SK-N-SH treated with all-trans-retinoic acid at 6 μM for 48 hours (cell line): ENCODE measurements around the gene USF2.

ENCODE experiments used
- ATAC-seq: fragments of 200-7000 bp; cut with Tn5 transposase; 3 replicates; pipeline ENCODE4 v1.9.1; 2020; ENCODE audit warnings: mild to moderate bottlenecking, moderate library complexity
- ARNTL ChIP-seq: fragments of 450-650 bp; formaldehyde crosslinking; IDR thresholded peaks from 2 replicates; pipeline ENCODE4 v1.5.0; 2020; ENCODE audit warnings: low read depth, mild to moderate bottlenecking, moderate library complexity, borderline replicate concordance
- CREB5 ChIP-seq: fragments of 250-450 bp; sonication (Bioruptor Pico); IDR thresholded peaks from 2 replicates; pipeline ENCODE4 v1.5.1; 2020; ENCODE audit warnings: low read depth, mild to moderate bottlenecking, moderate library complexity
- CSDC2 ChIP-seq: fragments of 250-450 bp; sonication (Bioruptor Pico); IDR thresholded peaks from 2 replicates; pipeline ENCODE4 v1.5.0; 2020; ENCODE audit warnings: mild to moderate bottlenecking, moderate library complexity
- CSRNP3 ChIP-seq: fragments of 250-450 bp; sonication (Bioruptor Pico); IDR thresholded peaks from 2 replicates; pipeline ENCODE4 v1.5.1; 2021; ENCODE audit warnings: mild to moderate bottlenecking, moderate library complexity
- ESRRG ChIP-seq: fragments of 250-450 bp; sonication (Bioruptor Pico); IDR thresholded peaks from 2 replicates; pipeline ENCODE4 v1.6.1; 2021; ENCODE audit warnings: mild to moderate bottlenecking
- GLIS3 ChIP-seq: fragments of 250-450 bp; sonication (Bioruptor Pico); IDR thresholded peaks from 2 replicates; pipeline ENCODE4 v1.5.0; 2020; ENCODE audit warnings: mild to moderate bottlenecking, moderate library complexity
- POU6F1 ChIP-seq: fragments of 250-450 bp; sonication (Bioruptor Pico); IDR thresholded peaks from 2 replicates; pipeline ENCODE4 v1.8.0; 2021; ENCODE audit warnings: low read depth, mild to moderate bottlenecking, moderate library complexity, borderline replicate concordance
- PPARA ChIP-seq: fragments of 250-450 bp; sonication (Bioruptor Pico); IDR thresholded peaks from 2 replicates; pipeline ENCODE4 v1.5.0; 2020; ENCODE audit warnings: mild to moderate bottlenecking, borderline replicate concordance
- RARB ChIP-seq: fragments of 250-450 bp; sonication (Bioruptor Pico); IDR thresholded peaks from 2 replicates; pipeline ENCODE4 v1.8.0; 2021; ENCODE audit warnings: mild to moderate bottlenecking, moderate library complexity
- SNAI2 ChIP-seq: fragments of 250-450 bp; sonication (Bioruptor Pico); IDR thresholded peaks from 2 replicates; pipeline ENCODE4 v1.5.0; 2020; ENCODE audit warnings: mild to moderate bottlenecking, moderate library complexity
- TCF4 ChIP-seq: fragments of 250-450 bp; sonication (Bioruptor Pico); IDR thresholded peaks from 2 replicates; pipeline ENCODE4 v1.8.0; 2021; ENCODE audit warnings: mild to moderate bottlenecking, moderate library complexity, borderline replicate concordance
- TSHZ2 ChIP-seq: fragments of 250-450 bp; sonication (Bioruptor Pico); IDR thresholded peaks from 2 replicates; pipeline ENCODE4 v1.5.0; 2020; ENCODE audit warnings: mild to moderate bottlenecking, moderate library complexity
- ZC3H10 ChIP-seq: fragments of 250-450 bp; sonication (Bioruptor Pico); IDR thresholded peaks from 2 replicates; pipeline ENCODE4 v1.5.1; 2021; ENCODE audit warnings: mild to moderate bottlenecking, moderate library complexity
- ZNF565 ChIP-seq: fragments of 450-650 bp; formaldehyde crosslinking; conservative IDR thresholded peaks from 2 replicates; pipeline ENCODE4 v1.5.0; 2020; ENCODE audit warnings: low read depth, mild to moderate bottlenecking, moderate library complexity
- ZNF8 ChIP-seq: fragments of 450-650 bp; formaldehyde crosslinking; IDR thresholded peaks from 2 replicates; pipeline ENCODE4 v1.5.0; 2020; ENCODE audit warnings: mild to moderate bottlenecking, moderate library complexity

The USF2 gene

GRCh38 chr19:35251456-35251855 is 17.3 kb upstream of the USF2 start (continued):
- no peak for TF ChIP-seq POU6F1 (CRISPR knock-in tag)

- TF ChIP-seq GLIS3 (CRISPR knock-in tag), result no peak
- no peak for TF ChIP-seq SNAI2 (CRISPR knock-in tag)
- no peak for TF ChIP-seq ESRRG (CRISPR knock-in tag)
- no peak for TF ChIP-seq CSDC2 (CRISPR knock-in tag)
- TF ChIP-seq PPARA (CRISPR knock-in tag), result no peak
- no peak for TF ChIP-seq CREB5 (CRISPR knock-in tag)
- TF ChIP-seq ZC3H10, result no peak
- TF ChIP-seq ZNF565, result no peak
- TF ChIP-seq CSRNP3, result no peak
- TF ChIP-seq TSHZ2 (CRISPR knock-in tag), result no peak
- TF ChIP-seq POU6F1 (CRISPR knock-in tag), result no peak
- ATAC-seq, result no peak
These were observed 15.2 kb upstream of the USF2 start for GRCh38 chr19:35253316-35254286.

- TF ChIP-seq GLIS3 (CRISPR knock-in tag), result no peak
- no peak for TF ChIP-seq CREB5 (CRISPR knock-in tag)
- no peak for TF ChIP-seq CSRNP3
- no peak for TF ChIP-seq ZC3H10
- TF ChIP-seq ESRRG (CRISPR knock-in tag), result no peak
- no peak for TF ChIP-seq ZNF8
- no peak for TF ChIP-seq ZNF565
- no peak for TF ChIP-seq TSHZ2 (CRISPR knock-in tag)
- no peak for TF ChIP-seq POU6F1 (CRISPR knock-in tag)
- TF ChIP-seq ARNTL, result no peak
- TF ChIP-seq TCF4 (CRISPR knock-in tag), result no peak
- TF ChIP-seq RARB (CRISPR knock-in tag), result no peak
- no peak for ATAC-seq
These were observed 14.1 kb upstream of the USF2 start for GRCh38 chr19:35254341-35255297.
